NCI-H345 treated with DMSO at 0.1 percent for 48 hours (cell line): ENCODE results near the gene XYLT1.

Source experiments
- DNase-seq: peaks from one replicate; lab custom pipeline; 2025; ENCODE audit not compliant: unreplicated experiment; lab: John Stamatoyannopoulos, UW

The XYLT1 gene

DNA sequence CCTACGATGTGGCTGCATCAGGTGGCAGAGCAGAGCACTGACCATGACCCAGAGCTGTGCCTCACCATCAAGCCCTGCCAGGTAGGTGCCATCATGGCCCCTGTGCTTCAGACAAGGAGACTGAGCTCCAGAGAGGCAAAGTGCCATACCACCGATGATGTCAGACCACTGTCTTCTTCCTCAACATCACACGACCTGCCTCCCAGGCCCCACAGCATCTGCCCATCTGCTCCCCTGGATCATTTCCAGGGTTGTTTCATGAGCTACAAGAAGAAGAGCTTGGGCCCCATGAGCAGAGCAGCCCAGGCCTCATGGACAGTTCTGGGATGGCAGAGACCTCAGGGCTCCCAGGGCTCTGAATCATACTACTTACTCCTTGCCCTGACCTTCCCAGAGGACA is 9.9 kb downstream of the XYLT1 start:
- DNase-seq, result no peak

DNA sequence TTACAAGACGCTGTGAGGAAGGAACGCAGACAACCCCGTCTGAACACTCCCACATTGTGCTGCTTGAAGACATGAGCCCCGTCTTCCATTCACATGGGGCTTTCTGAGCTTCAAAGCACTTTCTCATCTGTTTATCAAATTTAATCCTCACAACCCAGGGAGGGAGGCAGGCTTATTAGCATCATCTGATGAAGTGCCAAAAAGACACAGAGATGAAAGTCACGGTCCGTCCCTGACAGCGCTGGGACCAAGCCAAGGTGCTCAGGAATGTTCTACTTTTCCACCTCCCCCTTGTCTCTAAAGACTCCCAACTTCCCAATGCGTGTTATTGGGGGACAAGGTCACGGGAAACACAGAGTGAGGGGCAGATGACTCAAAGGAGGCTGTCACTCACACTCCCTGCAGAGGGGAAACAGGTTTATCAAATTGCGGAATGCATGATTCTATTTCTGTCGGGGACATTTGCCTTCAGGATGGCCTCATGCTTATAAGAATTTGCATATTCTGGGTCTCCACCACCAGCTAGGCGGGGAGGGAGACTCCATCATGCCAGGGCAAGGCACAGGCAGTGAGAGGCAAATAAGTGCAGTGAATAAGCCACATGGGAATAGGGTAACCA is 10.7 kb downstream of the XYLT1 start:
- no peak for DNase-seq

DNA sequence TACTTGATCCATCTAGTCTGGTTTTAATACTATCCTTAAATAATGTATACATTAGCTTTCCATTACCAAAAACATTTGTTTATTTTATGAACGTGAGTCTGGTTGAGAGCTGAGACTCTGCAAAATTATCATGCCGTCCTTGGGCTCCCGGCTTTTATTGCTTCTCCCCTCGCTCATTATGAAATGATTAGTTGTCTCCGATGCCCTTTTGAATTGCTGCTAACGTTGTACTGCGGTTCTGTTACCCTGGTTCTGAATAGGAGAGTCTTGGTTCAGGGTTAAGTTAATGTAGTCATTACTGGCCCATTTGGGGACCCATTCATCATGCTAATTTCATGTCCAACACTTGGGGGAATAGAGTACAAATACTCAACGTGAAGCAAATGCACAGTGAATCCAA is 12.8 kb downstream of the XYLT1 start:
- DNase-seq, result no peak

DNA sequence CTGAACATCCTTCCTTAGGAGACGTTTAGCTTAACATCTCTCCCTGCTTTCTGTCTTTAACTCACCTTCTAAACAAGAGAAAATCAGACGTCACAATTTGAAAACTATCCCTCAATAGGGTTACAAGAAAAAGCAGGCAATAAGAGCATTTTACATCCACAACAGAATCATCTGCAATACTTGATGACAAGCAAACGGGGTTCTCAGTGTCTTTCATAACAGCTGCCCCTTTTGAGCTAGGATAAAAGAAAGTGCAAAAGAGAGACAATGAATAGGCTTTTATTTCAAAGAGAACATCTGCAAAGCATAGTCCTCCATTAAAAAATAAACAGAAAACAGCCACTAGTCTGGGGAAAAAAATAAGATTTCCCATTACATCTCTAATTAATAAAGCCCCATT is 13.2 kb downstream of the XYLT1 start:
- no peak for DNase-seq

DNA sequence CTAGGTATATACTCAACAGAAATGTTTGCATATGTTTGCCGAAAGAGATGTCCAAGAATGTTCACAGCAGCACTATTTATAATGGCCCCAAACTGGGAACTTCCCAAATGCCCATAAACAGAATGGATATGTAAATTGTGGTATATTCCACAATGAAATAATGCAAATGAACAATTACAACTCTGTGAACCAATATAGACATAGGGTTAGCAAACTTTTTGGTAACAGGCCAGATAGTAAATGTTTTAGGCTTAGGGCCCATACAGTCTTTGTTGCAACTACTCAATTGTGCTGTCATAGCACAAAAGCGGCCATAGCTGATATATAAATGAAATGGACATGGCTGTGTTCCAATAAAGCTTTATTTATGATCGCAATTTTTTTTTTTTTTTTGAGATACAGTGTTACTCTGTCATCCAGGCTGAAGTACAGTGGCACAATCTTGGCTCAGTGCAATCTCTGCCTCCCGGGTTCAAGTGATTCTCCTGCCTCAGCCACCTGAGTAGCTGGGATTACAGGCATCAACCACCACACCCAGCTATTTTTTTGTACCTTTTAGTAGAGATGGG is 16.5 kb downstream of the XYLT1 start:
- no peak for DNase-seq

DNA sequence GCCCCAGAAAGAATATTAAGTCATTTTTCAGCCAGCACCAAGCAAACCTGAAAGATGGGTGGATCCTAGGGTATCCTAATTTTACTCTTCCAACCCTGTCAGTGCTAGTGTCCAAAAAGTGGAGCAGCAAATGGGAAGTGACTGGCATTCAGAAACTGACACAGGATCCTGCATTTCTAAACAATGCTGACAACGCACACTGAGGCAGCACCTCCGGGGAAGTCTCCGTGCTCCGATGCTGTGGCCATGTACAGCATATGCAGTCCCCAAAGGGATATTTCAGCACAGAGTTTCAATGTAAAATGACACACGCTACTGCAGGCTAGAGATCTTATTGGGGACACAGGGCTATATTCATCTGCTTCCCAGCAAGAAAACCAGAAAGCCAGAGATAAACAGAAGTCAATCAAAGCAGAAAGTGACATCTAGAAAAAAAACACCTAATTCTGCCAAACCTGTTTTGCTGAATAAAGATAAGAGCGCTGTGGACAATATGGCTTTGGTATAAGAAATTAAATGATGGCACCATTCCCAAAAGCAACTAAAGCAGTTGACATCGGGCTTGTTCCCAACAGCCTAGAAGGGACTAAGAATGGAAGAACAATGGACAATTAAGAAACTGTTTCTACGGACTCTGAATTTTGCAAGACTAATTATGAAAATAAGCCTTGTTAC is 17.3 kb downstream of the XYLT1 start:
- DNase-seq, result no peak

DNA sequence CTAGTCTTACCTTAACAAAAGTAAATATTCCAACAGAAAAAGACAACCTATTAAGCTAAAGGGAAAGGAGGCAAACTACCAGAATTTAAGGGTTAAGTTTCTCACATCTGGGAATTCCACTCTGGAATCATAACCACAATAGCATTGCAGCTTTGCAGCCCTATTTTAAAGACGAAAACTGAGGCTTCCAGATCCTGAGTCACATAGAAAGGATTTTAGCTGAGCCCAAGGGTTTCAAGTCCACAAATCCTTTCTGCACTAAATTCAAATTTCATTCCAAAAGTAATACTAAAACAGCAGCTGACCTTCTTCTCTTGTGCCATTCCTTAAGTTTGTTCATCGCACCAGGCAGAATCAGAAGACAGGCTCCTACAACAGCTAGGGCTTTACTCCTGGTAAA is 17.8 kb downstream of the XYLT1 start:
- DNase-seq, result no peak

DNA sequence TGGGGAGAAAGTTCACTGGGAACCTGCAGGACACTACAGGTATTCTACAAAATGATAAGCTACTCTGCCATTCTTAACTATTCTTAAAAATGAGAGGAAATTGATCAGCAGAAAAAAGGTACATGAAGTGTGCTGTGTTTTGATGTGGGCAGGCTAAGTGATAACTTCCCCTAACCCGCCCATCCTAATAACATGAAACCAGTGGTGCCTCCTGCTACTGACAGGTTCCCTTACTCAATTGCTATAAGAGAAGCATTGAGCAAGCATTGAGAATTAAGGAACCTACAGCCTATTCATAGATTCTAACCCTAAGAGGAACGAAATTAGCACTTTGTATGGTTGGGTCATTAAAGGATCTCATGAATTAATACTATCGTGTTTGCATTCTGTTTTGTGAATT is 18.9 kb downstream of the XYLT1 start:
- DNase-seq, result no peak

GRCh38 chr16:17450291-17450690 is 20.5 kb downstream of the XYLT1 start:
- DNase-seq, result no peak

DNA sequence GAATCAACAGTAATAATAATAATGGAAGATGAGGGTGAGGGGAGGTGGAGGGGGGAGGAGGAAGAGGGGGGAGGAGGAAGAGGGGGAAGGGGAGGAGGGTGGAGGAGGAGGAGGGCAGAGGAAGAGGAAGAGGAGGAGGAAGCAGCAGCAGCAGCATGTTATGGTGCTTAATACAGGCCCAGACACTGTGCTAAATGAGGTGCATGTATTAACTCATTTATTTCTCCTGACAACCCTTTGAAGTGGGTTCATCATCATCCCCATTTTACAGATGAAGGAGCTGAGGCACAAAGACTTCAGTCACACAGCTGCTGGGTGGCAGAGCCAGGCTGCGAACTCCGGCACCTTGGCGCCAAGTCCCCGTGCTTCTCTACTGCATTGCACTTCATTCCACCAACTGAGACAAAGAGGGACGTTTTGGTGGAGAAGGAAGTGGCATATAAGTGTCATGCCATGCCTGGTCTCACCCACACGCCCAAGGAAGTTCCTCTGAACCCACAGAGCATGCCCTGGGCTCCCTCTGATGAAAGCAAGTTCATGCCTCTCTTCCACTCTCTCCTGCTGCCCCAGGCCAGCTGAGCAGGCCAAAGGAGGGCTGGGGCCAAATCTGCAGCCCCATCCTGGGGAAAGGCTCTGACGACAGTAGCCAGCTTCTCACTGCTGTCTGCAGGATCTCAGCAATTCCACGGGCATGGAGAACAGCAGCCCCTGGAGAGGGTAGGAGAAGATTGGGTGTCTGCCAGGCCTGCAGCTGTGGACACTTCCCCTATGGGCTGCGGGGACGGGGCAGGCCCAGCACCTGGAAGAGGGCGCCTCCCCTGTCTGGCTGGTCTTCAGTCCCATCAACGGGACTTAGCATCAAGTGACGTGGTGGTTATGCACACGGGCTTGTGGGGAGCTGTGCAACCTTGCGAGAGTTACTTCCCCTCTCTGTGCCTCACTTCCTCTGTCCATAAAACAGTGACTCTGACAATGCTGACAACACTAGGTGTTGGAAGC is 21.8 kb downstream of the XYLT1 start:
- DNase-seq, result no peak

- no peak for DNase-seq
Measured at GRCh38 chr16:17447101-17447569, 23.6 kb downstream of the XYLT1 start.

- no peak for DNase-seq
Measured at GRCh38 chr16:17446661-17447060, 24.1 kb downstream of the XYLT1 start.

DNA sequence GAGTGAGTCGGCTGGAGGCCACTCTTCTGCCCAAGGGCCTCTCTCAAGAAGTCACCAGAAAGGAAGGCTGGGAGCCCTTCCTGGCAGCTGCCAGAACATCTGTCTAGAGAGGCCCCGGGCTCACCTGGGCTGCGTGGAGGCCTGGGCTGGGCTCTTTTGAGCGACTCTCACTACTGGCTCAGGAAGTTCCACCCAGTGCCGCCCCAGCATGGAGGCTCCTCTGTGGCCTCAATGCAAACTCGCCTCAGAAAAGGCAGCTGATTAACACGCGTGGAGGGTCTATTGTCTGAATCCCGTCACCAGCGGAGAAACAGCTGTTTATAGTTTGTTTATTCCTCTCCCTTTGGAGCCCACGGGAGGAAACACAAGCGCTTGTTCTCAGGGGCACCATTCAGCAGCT is 25.3 kb downstream of the XYLT1 start:
- no peak for DNase-seq

- no peak for DNase-seq
Measured at GRCh38 chr16:17444658-17445057, 26.1 kb downstream of the XYLT1 start.

DNA sequence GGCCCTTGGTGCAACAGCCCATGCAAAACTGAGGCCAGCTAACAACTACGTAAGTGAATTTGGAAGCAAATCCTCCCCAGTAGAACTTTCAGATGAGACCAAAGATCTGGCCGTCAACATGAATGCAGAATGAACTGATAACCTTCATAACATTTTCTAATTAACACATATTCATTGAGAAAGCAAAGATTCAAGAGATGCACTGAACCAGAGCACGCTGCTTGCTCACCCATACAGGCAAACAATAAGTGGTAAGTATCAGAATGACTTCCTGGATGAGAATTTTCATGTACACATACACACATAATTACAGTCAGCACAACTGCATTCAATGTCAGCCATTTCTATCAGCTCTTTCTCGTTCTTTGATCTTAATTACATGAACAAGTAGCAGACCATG is 30.6 kb downstream of the XYLT1 start:
- DNase-seq, result no peak

GRCh38 chr16:17439580-17439979 is 31.2 kb downstream of the XYLT1 start:
- DNase-seq, result no peak

- DNase-seq, result no peak
Measured at GRCh38 chr16:17437981-17438380, 32.8 kb downstream of the XYLT1 start.

GRCh38 chr16:17437127-17437720 is 33.5 kb downstream of the XYLT1 start:
- DNase-seq, result no peak

GRCh38 chr16:17435318-17435717 is 35.4 kb downstream of the XYLT1 start:
- no peak for DNase-seq

- no peak for DNase-seq
Measured at GRCh38 chr16:17433577-17434451, 36.9 kb downstream of the XYLT1 start.
